KMS-11 (cell line): ENCODE data around the gene CDK8.

Experiments
- H2AFZ ChIP-seq: fragments of 200-600 bp; sonication (generic); 2 replicates; pipeline ENCODE4 v1.6.1; 2016; ENCODE audit warnings: antibody characterized with exemption, mixed run types, low read depth
- H3K27ac ChIP-seq: fragments of 200-600 bp; sonication (generic); 2 replicates; pipeline ENCODE4 v1.6.1; 2016; ENCODE audit warnings: mild to moderate bottlenecking, mixed run types
- H3K27me3 ChIP-seq: fragments of 200-600 bp; sonication (generic); 2 replicates; pipeline ENCODE4 v1.6.1; 2017; ENCODE audit warnings: mild to moderate bottlenecking, low read depth, mixed run types, moderate library complexity; ENCODE audit not compliant: insufficient read depth
- H3K36me3 ChIP-seq: fragments of 200-600 bp; sonication (generic); 2 replicates; pipeline ENCODE4 v1.6.1; 2017; ENCODE audit warnings: mild to moderate bottlenecking, mixed run types; ENCODE audit not compliant: insufficient read depth
- H3K4me1 ChIP-seq: fragments of 200-600 bp; sonication (generic); 2 replicates; pipeline ENCODE4 v1.6.1; 2016; ENCODE audit warnings: mild to moderate bottlenecking, low read depth, mixed run types; ENCODE audit not compliant: poor library complexity, severe bottlenecking
- H3K4me2 ChIP-seq: fragments of 200-600 bp; sonication (generic); 2 replicates; pipeline ENCODE4 v1.7.0; 2016; ENCODE audit warnings: mild to moderate bottlenecking, mixed run types
- H3K4me3 ChIP-seq: fragments of 200-600 bp; sonication (generic); IDR thresholded peaks from 2 replicates; pipeline ENCODE4 v1.6.1; 2017; ENCODE audit warnings: low read depth, low read length, mixed read lengths; ENCODE audit not compliant: insufficient read depth
- H3K79me2 ChIP-seq: fragments of 200-600 bp; sonication (generic); 2 replicates; pipeline ENCODE4 v1.6.1; 2016; ENCODE audit warnings: low read depth, mixed run types; ENCODE audit not compliant: insufficient read depth
- H3K9ac ChIP-seq: fragments of 200-600 bp; sonication (generic); 2 replicates; pipeline ENCODE4 v1.6.1; 2016; ENCODE audit warnings: mild to moderate bottlenecking, mixed run types
- H4K20me1 ChIP-seq: fragments of 200-600 bp; sonication (generic); 2 replicates; pipeline ENCODE4 v1.6.1; 2016; ENCODE audit warnings: mild to moderate bottlenecking, mixed run types; ENCODE audit not compliant: insufficient read depth
- TF ChIP-seq, protein P1 (sequence below): fragments of 200-600 bp; sonication (generic); conservative IDR thresholded peaks from 2 replicates; pipeline ENCODE4 v1.6.1; 2017; ENCODE audit warnings: low read depth, mild to moderate bottlenecking, antibody characterized with exemption, low read length, moderate library complexity, mixed read lengths

The CDK8 gene

DNA sequence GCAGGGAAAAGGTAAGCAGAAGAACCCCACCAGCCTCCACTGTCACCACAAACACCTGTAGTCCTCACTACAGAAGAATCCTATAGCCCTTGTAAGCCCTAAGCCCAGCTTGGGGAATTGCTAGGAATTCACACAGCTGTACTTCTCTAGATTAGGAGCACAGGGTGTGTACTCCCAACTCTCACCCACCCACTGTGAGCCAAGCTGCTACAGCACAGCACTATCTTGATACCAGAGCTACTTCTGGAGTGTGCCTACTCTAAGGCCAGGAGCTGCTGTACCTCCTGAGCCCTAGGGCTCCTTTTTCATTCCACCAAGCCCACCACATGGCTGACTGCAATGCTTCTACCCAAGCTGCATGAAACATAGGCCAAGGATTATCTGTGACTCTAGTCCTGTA, 181.2 kb downstream of the CDK8 start:
- H3K9ac ChIP-seq, result no peak overlapping the region
- no peaks in the 10 kb centered on the region for H3K79me2 ChIP-seq
- no peaks in the 10 kb centered on the region for H3K4me1 ChIP-seq
- H3K4me3 ChIP-seq, result no peak overlapping the region
- no peak overlapping the region for H2AFZ ChIP-seq
- no peaks in the 10 kb centered on the region for H3K27me3 ChIP-seq
- no peaks in the 10 kb centered on the region for H4K20me1 ChIP-seq
- H3K27ac ChIP-seq, result no peak overlapping the region
- no peaks in the 10 kb centered on the region for H3K36me3 ChIP-seq
- H3K4me2 ChIP-seq, result no peak overlapping the region
- TF ChIP-seq, protein P1, sequence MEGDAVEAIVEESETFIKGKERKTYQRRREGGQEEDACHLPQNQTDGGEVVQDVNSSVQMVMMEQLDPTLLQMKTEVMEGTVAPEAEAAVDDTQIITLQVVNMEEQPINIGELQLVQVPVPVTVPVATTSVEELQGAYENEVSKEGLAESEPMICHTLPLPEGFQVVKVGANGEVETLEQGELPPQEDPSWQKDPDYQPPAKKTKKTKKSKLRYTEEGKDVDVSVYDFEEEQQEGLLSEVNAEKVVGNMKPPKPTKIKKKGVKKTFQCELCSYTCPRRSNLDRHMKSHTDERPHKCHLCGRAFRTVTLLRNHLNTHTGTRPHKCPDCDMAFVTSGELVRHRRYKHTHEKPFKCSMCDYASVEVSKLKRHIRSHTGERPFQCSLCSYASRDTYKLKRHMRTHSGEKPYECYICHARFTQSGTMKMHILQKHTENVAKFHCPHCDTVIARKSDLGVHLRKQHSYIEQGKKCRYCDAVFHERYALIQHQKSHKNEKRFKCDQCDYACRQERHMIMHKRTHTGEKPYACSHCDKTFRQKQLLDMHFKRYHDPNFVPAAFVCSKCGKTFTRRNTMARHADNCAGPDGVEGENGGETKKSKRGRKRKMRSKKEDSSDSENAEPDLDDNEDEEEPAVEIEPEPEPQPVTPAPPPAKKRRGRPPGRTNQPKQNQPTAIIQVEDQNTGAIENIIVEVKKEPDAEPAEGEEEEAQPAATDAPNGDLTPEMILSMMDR, result no peak

DNA sequence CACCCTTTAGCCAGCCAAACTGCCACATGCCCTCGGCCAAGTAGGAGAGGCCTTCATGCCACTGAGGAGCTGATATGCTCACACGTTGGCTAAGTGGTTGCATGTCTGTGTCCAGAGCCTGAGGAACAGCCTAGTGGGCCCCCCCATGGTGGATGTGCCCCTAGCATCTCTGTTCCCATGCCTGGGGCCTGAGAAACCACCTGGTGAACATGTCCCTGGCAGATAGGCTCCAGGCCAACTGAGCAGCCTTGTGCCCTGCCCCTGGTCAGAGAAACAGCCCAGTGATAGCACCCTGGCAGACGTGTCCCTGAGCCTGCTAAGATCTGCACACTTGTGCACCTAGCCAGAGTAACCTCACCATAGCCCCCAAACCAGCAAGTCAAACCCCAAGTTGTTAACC, 181.7 kb downstream of the CDK8 start:
- TF ChIP-seq, protein P1, result no peak
- no peaks in the 10 kb centered on the region for H4K20me1 ChIP-seq
- H3K9ac ChIP-seq, result no peak overlapping the region
- H2AFZ ChIP-seq, result no peak overlapping the region
- H3K36me3 ChIP-seq, result no peaks in the 10 kb centered on the region
- H3K27me3 ChIP-seq, result no peaks in the 10 kb centered on the region
- no peaks in the 10 kb centered on the region for H3K79me2 ChIP-seq
- no peak overlapping the region for H3K27ac ChIP-seq
- H3K4me3 ChIP-seq, result no peak overlapping the region
- no peak overlapping the region for H3K4me2 ChIP-seq
- H3K4me1 ChIP-seq, result no peaks in the 10 kb centered on the region

DNA sequence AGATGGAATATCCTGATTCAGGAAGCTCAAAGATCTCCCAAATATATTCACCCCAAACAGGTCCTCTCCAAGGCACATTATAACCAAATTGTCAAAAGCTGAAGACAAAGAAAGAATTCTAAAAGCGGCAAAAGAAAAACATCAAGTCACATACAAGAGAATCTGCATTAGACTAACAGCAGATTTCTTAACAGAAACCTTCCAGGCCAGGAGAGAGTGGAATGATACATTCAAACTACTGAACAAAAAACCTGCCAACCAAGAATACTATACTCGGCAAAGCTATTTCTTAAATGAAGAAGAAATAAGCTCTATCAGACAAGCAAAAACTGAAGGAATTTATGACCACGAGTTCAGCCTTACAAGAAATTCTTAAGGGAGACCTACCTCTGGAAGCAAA, 183.0 kb downstream of the CDK8 start:
- H3K27me3 ChIP-seq, result no peaks in the 10 kb centered on the region
- no peaks in the 10 kb centered on the region for H3K36me3 ChIP-seq
- no peaks in the 10 kb centered on the region for H4K20me1 ChIP-seq
- H3K9ac ChIP-seq, result no peak overlapping the region
- no peak overlapping the region for H3K27ac ChIP-seq
- TF ChIP-seq, protein P1, result no peak
- no peaks in the 10 kb centered on the region for H3K4me1 ChIP-seq
- H3K4me2 ChIP-seq, result no peak overlapping the region
- H2AFZ ChIP-seq, result no peak overlapping the region
- no peaks in the 10 kb centered on the region for H3K79me2 ChIP-seq
- no peak overlapping the region for H3K4me3 ChIP-seq

DNA sequence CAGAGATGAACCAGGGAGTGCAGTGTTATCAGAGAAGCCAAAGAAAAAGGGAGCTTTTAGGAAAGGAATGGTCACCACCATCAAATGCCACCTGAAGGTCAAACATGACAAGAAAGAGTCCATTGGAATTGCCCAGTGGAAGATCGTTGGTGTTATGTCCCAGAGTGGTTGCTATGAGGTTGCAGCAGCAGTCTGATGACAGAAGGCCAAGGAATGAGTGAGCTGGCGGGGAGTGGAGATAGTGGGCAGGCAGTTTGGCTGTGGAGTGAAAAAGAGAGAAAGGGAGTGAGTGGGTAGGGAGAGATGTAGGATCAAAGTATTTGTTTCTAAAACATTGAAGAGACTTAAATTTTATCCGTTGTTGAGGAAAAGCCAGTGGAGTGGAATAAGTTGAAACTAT, 186.2 kb downstream of the CDK8 start:
- no peaks in the 10 kb centered on the region for H3K79me2 ChIP-seq
- no peaks in the 10 kb centered on the region for H3K4me1 ChIP-seq
- no peak overlapping the region for H3K4me3 ChIP-seq
- H4K20me1 ChIP-seq, result no peaks in the 10 kb centered on the region
- H2AFZ ChIP-seq, result no peak overlapping the region
- TF ChIP-seq, protein P1, result no peak
- no peak overlapping the region for H3K9ac ChIP-seq
- H3K4me2 ChIP-seq, result no peak overlapping the region
- H3K27ac ChIP-seq, result no peak overlapping the region
- H3K27me3 ChIP-seq, result no peaks in the 10 kb centered on the region
- no peaks in the 10 kb centered on the region for H3K36me3 ChIP-seq

DNA sequence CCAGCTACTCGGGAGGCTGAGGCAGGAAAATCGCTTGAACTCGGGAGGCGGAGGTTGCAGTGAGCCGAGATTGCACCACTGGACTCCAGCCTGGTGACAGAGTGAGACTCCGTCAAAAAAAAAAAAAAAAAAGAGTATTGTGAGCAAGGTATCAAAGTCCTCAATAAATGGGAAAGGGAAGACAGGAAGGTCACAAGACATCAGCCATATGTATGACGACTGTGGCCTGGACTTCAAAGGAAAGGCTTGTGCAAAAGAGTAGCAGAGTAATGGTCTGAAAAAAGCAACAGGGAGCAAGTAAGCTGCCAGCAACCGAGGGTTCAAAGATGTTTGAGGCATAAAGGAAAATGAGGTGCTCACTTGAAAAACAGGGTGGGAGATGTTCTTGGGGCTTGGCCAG, 187.5 kb downstream of the CDK8 start:
- Histone ChIP-seq H3K4me2 (no peak overlapping the region), H3K27me3 (no peaks in the 10 kb centered on the region), H2AFZ (no peak overlapping the region), H3K27ac (no peak overlapping the region), H3K79me2 (no peaks in the 10 kb centered on the region), H4K20me1 (no peaks in the 10 kb centered on the region), H3K36me3 (no peaks in the 10 kb centered on the region), H3K9ac (no peak overlapping the region), H3K4me3 (no peak overlapping the region), H3K4me1 (no peaks in the 10 kb centered on the region)
- TF ChIP-seq, protein P1, result no peak
